ENCODE data around the gene PRAMEF13. TPM values are rescaled to one million over a fixed set of nuclear protein-coding genes. Genes with fewer than 3 reads are reported as not detected.
"Not testable (repeated sequence)": the region's sequence is repeated elsewhere in the genome, so short reads cannot be mapped to it uniquely, and the experiment has no call there.

PRAMEF13 gene
- total RNA-seq, 2 experiments from 2014 or later = not detected

- intact Hi-C loops (cut with DNase I, micrococcal nuclease); H3K9me3 Mint-ChIP-seq (ENCODE audit: low read depth); CTCF ChIA-PET; H3K36me3 Mint-ChIP-seq (ENCODE audit: low read depth); H3K27ac Mint-ChIP-seq; ATAC-seq; H3K27me3 Mint-ChIP-seq; POLR2A ChIA-PET; H3K4me3 Mint-ChIP-seq; DNase-seq; H3K4me1 Mint-ChIP-seq: not testable (repeated sequence)
Measured at GRCh38 chr1:13155909-13156308, 45.3 kb downstream of the PRAMEF13 start, which contains the start of gene PRAMEF26. PRAMEF26 (minus strand) TSS chr1:13156009; CDS start chr1:13153095, 2,914 bp downstream.

Other genes starting within 250 kb of the PRAMEF13 start
- gene PRAMEF27, start 144.8 kb downstream of the PRAMEF13 start, total RNA-seq = not detected
- not detected for gene HNRNPCL3, start 140.6 kb downstream of the PRAMEF13 start, total RNA-seq
- gene PRAMEF25, start 130.6 kb downstream of the PRAMEF13 start, total RNA-seq = not detected
- gene HNRNPCL2, start 84.6 kb downstream of the PRAMEF13 start, total RNA-seq = not detected
- gene PRAMEF26, start 45.4 kb downstream of the PRAMEF13 start, total RNA-seq = not detected
- gene HNRNPCL4, start 35.8 kb downstream of the PRAMEF13 start, total RNA-seq = not detected
- not detected for gene PRAMEF9, start 29.6 kb downstream of the PRAMEF13 start, total RNA-seq
- gene PRAMEF18, start 24.7 kb upstream of the PRAMEF13 start, total RNA-seq = not detected
- not detected for gene PRAMEF5, start 52.8 kb upstream of the PRAMEF13 start, total RNA-seq
- gene PRAMEF8, start 83.7 kb upstream of the PRAMEF13 start, total RNA-seq = not detected
- gene PRAMEF33, start 102.1 kb upstream of the PRAMEF13 start, total RNA-seq = not detected
- gene PRAMEF15, start 114.2 kb upstream of the PRAMEF13 start, total RNA-seq = not detected
- gene PRAMEF14, start 145.7 kb upstream of the PRAMEF13 start, total RNA-seq = not detected
- gene PRAMEF19, start 170.5 kb upstream of the PRAMEF13 start, total RNA-seq = not detected
- gene PRAMEF17, start 188.2 kb upstream of the PRAMEF13 start, total RNA-seq = not detected
- gene PRAMEF20, start 209.0 kb upstream of the PRAMEF13 start, total RNA-seq = not detected